ENCODE measurements around the gene CAPN15.

DNA sequence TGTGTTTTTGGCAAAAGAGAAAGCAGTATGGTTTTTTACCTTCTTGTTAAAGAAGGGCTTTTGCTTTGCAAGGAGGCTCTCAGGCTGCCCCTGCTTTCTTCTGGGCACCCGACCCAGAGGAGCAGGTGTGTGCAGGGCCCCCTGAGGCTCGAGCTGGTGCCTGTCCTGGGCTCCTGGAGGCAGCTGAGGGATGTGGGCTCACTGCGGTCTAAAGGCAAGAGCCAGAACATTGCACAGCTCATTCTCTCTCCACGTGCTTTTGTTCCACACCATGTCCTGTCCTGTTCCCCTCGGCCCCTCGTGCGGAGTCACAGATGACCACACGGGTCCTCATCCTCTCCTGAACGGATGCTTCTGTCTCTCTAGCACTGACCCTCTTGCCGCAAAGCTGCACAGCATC is 36.7 kb upstream of the CAPN15 start:
- TF ChIP-seq, protein P1, sequence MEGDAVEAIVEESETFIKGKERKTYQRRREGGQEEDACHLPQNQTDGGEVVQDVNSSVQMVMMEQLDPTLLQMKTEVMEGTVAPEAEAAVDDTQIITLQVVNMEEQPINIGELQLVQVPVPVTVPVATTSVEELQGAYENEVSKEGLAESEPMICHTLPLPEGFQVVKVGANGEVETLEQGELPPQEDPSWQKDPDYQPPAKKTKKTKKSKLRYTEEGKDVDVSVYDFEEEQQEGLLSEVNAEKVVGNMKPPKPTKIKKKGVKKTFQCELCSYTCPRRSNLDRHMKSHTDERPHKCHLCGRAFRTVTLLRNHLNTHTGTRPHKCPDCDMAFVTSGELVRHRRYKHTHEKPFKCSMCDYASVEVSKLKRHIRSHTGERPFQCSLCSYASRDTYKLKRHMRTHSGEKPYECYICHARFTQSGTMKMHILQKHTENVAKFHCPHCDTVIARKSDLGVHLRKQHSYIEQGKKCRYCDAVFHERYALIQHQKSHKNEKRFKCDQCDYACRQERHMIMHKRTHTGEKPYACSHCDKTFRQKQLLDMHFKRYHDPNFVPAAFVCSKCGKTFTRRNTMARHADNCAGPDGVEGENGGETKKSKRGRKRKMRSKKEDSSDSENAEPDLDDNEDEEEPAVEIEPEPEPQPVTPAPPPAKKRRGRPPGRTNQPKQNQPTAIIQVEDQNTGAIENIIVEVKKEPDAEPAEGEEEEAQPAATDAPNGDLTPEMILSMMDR (conservative IDR thresholded peaks at IDR 0.05; ENCODE audit: low read length), result no peak
- TF ChIP-seq EZH2phosphoT487 (IDR thresholded peaks at IDR 0.05; ENCODE audit: borderline replicate concordance), result no peak

Data from Loucy (cell line).